Bronchial epithelial cell (primary cell): ENCODE data around the gene LONRF2. TPM values are rescaled to one million over a fixed set of nuclear protein-coding genes. Genes with fewer than 3 reads are reported as not detected.

Experiments used
- DNase-seq: peaks from one replicate; pipeline ENCODE4 v3.0.0-alpha.2; 2010; ENCODE audit warnings: low read depth
- FAIRE-seq: peaks from 2 replicates; lab custom pipeline; 2011; peaks lifted over from hg19 to GRCh38; lab: Jason Lieb, UNC
- H3K27me3 ChIP-seq: 2 replicates; pipeline ENCODE4 v1.5.1; 2011; ENCODE audit warnings: low read length; ENCODE audit not compliant: control insufficient read depth, insufficient read depth
- H3K36me3 ChIP-seq: 2 replicates; pipeline ENCODE4 v1.5.1; 2011; ENCODE audit warnings: low read length; ENCODE audit not compliant: control insufficient read depth, insufficient read depth
- H3K4me3 ChIP-seq: 2 replicates; pipeline ENCODE4 v1.5.1; 2011; ENCODE audit warnings: mild to moderate bottlenecking, low read depth, low read length, control low read depth
- total RNA-seq: library from RNA; depleted of rRNA; stranded (reverse); fragments of >200 nt; gene quantifications from 2 replicates; pipeline ENCODE4 v1.2.1, GENCODE V29; 2014
- TF ChIP-seq, protein P1 (sequence below): IDR thresholded peaks from 2 replicates; pipeline ENCODE4 v1.5.1; 2011; ENCODE audit warnings: mild to moderate bottlenecking, moderate library complexity, low read length, control low read depth, inconsistent platforms; ENCODE audit not compliant: insufficient read depth, severe bottlenecking

The LONRF2 gene
- total RNA-seq, 1 donor from 2014 or later: not detected

- TF ChIP-seq, protein P1, sequence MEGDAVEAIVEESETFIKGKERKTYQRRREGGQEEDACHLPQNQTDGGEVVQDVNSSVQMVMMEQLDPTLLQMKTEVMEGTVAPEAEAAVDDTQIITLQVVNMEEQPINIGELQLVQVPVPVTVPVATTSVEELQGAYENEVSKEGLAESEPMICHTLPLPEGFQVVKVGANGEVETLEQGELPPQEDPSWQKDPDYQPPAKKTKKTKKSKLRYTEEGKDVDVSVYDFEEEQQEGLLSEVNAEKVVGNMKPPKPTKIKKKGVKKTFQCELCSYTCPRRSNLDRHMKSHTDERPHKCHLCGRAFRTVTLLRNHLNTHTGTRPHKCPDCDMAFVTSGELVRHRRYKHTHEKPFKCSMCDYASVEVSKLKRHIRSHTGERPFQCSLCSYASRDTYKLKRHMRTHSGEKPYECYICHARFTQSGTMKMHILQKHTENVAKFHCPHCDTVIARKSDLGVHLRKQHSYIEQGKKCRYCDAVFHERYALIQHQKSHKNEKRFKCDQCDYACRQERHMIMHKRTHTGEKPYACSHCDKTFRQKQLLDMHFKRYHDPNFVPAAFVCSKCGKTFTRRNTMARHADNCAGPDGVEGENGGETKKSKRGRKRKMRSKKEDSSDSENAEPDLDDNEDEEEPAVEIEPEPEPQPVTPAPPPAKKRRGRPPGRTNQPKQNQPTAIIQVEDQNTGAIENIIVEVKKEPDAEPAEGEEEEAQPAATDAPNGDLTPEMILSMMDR: no peak
- H3K4me3 ChIP-seq: no peak overlapping the region
- no peak for FAIRE-seq
- DNase-seq: no peak
- no peaks in the 10 kb centered on the region for H3K36me3 ChIP-seq
- no peaks in the 10 kb centered on the region for H3K27me3 ChIP-seq
These were observed 78.7 kb downstream of the LONRF2 start for GRCh38 chr2:100243631-100244030.

DNA sequence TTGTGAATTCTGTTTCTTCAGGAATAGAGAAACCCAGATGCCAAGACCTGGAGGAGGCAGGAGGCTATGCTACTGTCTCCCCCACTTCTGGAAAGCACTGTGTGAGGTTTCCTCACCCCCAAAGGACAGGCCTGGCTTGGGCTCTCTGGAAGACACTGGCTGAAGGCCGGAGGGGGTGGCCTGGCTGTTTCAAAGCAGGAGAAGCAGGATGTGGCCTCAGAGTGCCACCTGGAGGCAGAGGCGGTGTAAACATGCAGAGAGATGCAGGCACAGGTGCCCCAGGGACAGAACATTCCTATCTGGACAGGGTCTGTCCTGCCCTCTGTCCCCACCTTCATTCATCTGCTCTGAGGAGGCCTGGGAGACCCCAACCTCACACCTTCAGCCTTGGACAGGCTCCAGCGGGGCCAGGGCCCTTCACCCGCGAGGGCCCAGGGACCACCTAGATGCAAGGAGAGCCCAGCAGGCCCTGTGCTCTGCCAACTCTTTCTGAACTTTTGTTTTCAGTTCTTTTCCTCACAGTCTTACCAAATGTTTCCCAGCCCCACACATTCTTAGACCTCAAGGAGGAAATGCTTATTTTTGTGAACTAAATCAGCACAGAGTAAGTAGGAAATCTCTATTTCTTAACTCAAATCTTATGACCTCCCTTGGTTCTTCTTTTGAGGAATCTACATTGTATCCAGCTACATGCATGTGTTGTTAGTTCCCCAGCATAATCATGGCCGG, 79.2 kb downstream of the LONRF2 start:
- no peaks in the 10 kb centered on the region for H3K27me3 ChIP-seq
- no peaks in the 10 kb centered on the region for H3K36me3 ChIP-seq
- DNase-seq (peak; percentile 29), FAIRE-seq (no peak)
- no peak overlapping the region for H3K4me3 ChIP-seq
- TF ChIP-seq, protein P1: peak; percentile 89

DNA sequence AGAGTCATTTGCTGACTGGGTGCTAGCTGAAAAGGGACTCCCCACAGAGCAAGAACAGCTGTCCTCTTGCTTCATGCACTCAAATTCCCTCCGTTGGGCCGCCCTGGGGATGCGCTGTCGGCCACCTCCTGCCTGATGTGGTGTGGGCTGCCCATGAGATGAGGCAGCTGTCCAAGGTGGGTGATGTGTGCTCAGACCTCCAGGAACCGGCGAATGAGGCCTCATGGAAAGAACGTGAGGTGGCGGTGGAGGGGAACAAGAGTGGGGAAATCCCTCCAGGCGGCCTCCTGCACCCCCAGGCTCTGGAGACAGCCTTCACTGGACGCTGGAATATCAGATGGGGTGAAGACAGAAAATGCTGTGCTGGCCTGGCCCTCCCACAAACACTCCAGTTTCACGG, 79.8 kb downstream of the LONRF2 start:
- FAIRE-seq: no peak
- TF ChIP-seq, protein P1: no peak
- Histone ChIP-seq H3K27me3 (no peaks in the 10 kb centered on the region), H3K4me3 (no peak overlapping the region), H3K36me3 (no peaks in the 10 kb centered on the region)
- DNase-seq: no peak

- Histone ChIP-seq H3K4me3 (no peak overlapping the region), H3K36me3 (no peaks in the 10 kb centered on the region), H3K27me3 (no peaks in the 10 kb centered on the region)
- TF ChIP-seq, protein P1: no peak
- DNase-seq (no peak), FAIRE-seq (no peak)
These were observed 81.1 kb downstream of the LONRF2 start for GRCh38 chr2:100241236-100241635.

- no peak for FAIRE-seq
- Histone ChIP-seq H3K4me3 (no peak overlapping the region), H3K36me3 (no peaks in the 10 kb centered on the region), H3K27me3 (no peaks in the 10 kb centered on the region)
- TF ChIP-seq, protein P1: no peak
- DNase-seq: no peak
These were observed 81.9 kb downstream of the LONRF2 start for GRCh38 chr2:100240386-100240785.
